Hematopoietic multipotent progenitor cell (in vitro differentiated cells): ENCODE results near the gene VSTM2A. TPM values are rescaled to one million over a fixed set of nuclear protein-coding genes. Genes with fewer than 3 reads are reported as not detected.
"Not testable (repeated sequence)": the region's sequence is repeated elsewhere in the genome, so short reads cannot be mapped to it uniquely, and the experiment has no call there.

ENCODE experiments used
- DNase-seq, 3 donors: peaks; one replicate each; pipeline ENCODE4 v3.0.0-alpha.2; 2011 to 2015; ENCODE audit warnings: low read depth in 2 of 3, low spot score in 2 of 3
- total RNA-seq: library from RNA; depleted of rRNA; stranded (reverse); fragments of >200 nt; gene quantifications from one replicate; pipeline ENCODE4 v1.2.3, GENCODE V29; 2012

Gene VSTM2A, protein sequence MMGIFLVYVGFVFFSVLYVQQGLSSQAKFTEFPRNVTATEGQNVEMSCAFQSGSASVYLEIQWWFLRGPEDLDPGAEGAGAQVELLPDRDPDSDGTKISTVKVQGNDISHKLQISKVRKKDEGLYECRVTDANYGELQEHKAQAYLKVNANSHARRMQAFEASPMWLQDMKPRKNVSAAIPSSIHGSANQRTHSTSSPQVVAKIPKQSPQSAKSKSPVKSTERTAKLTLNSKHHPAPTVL
- total RNA-seq = not detected

DNA sequence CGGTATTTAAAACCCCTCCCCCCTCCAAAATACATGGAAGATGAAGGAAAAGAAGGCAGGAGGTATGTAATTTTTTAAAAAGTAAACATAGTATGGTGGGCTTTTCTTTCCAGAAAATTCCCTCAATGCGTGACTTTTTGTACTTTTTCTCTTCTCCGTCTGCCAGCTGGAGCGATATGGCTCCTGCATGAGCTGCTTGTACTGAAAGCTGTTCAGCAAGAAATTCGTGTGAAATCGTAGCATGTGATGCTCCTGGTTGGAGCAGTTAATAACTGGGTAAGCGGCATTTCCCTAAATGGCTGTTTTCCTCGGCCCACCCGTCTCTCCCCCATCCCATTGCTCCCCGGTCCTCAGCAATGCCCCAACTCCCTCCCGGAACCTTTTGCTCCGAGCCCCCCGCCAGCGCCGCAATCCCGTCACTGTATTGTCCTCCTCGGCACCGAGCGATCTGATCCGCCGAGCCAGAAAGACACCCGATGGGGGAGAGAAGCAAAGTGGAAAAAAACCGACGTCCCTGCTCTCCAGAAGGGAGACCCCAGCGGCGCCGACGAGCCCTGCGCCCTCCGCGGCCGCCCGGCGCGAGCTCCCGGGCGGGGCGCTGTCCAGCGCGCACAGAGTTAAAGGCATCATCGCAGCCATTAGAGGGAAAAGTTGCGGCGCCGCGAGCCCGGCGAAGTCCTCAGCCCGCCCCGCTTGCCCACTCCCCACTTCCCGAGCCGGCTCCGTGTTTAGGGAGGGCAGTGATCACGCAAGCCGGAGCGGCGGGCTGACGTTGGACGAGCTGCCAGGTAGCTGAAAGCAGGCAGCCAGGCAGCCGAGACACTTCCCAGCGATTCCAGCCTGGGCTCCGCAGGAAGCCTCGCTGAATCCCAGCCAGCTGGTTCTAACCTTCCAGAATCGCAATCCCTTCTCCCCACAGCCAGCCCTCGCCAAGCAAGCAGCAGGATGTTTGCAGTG lies at the start of gene VSTM2A:
Gene VSTM2A (plus strand): TSS at position 707 of the 957 bp plus-strand sequence. CDS start 356 bp downstream, outside the sequence.
- no peak for DNase-seq

GRCh38 chr7:54504531-54504930 lies 37.6 kb upstream of the VSTM2A start:
- DNase-seq = not testable (repeated sequence)

DNA sequence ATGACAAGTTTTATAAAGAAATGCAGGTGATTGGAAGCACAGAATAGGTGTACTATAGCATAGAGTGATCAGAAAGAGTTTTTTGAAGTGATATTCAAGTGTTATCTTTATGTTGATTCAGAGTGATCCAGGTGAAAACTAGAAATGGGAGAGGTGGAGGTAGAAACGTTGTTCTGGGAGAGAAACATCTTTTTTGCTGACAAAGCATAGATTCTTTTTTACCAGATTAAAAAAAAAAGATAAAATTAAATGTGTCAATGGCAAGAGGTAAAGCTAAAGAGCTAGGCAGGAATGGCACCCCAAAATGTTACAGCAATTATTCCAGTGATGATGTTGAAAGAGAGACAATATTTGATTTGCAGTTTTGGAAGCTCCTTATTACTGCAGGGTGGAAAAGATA lies 12.6 kb upstream of the VSTM2A start:
- no peak for DNase-seq

DNA sequence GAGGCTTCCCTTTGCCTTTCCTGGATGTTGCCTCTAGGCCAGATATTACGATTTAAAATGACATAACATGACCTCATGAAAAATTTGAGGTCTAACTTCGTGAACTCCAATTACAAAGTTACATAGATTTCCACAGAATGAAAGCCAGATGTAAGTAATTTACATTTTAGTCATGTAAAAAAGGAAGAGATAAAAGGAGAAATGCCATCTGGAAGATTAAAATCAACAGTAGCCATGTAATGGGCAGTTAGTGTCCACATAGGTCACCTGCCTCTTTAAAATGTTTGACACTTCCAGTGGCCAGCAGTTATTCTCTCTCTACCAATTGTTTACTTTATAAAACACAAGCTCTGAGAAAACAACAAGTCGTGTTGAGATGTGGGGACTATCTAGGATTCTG lies 4.1 kb upstream of the VSTM2A start:
- DNase-seq = no peak

GRCh38 chr7:54543051-54543488 lies 895 bp downstream of the VSTM2A start:
- peak in 1 of 3 donors; percentile 9 for DNase-seq

DNA sequence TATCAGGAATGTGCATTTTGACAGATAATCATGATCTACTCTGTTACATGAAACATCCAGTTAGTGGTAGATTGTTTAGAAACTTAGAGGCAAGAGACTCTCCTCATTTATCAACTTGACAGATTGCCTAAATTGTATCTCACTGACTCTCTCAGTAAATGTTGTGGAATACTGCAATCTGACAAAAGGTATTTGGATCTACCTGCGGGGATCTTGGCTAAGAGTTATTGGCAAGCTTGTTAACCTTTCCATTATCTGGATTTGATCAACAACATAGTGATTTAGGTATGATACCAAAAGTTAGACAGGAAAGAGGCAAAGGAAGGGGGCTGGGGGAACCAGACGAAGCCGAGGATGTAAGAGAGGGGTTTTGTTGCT lies 2.0 kb downstream of the VSTM2A start:
- DNase-seq = no peak

DNA sequence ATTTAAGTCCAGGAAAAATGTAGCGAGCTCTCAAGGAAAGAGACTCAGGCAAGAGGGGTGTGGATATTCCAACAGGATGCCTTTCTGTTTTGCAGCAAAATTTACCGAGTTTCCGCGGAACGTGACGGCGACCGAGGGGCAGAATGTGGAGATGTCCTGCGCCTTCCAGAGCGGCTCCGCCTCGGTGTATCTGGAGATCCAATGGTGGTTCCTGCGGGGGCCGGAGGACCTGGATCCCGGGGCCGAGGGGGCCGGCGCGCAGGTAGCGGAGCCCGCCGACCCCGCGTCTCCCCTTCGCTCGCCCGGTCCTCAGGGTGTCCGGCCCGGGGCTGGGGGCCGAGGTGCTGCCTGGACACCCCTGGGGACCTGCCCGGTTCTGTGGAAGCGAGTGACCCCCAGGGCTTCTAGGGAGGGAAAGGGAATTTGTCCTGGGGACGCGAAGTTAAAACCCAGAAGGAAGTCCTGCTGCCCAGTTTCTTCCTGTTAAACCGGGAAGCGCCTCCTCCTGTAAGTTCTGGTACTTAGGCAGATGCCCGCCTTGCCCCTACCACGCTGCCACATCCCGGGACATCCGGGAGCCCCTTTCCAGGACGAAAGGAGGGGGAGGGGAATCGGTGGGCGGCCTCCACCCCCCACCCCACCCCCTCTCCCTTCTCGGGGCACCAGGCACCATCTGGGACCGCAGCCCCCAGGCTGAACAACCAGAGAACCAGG lies 2.5 kb downstream of the VSTM2A start:
- DNase-seq = no peak

DNA sequence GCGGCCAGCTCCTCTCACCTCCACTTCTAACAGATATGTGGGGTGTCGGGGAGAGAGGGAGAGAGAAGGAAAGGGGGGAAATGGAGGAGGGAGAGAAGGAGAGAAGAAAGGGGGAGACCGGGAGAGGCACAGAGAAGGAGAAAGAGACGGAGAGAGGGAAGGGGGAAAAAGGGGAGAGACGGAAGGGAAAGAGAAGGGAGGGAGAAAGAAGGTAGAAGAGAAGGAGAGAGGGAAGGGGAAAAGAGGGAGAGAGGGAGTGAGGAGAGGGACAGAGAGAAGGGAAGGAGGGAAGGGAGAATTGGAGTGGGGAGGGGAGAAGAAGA lies 3.0 kb downstream of the VSTM2A start:
- no peak for DNase-seq

DNA sequence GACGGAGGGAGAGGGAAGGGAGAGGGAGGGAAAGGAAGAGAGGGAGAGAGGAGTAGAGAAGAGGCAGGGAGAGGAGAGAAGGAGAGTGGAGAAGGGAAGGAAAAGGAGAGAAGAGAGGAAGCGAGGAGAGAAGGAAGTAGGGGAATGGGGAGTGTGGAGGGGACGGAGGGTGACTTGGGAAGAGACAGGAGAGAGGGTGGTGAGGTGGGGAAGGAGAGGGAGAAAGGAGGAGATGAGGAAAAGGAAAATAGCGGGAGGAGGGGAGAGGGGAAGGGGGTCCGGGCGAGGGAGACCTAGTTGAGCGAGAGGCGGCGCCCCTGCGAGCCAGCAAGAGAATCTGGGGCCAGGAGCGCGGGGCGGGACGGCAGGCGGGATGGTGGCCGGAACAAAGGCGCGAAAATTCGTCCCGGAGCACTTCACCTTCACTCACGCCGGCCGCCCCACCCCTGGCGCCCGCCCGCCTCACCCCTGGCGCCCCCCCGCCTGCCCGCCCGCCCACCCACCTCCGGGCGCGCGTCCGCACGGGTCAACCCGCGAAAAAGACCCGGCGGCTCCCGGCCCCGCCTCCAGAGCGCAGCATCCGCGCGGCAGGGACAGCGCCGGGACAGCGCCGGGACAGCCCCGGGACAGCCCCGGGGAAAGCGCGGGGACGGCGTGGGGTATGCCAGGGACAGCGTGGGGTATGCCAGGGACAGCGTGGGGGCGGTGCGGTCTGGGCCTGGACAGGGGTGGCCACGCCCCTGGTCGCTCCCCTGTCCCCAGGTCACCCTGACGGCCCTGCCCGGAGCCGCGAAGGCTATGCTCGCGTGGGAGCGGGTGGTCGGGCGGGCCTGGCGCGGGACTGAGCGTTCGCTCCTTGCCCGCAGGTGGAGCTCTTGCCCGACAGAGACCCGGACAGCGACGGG lies 4.2 kb downstream of the VSTM2A start:
- DNase-seq = peak in 1 of 3 donors; percentile 13

DNA sequence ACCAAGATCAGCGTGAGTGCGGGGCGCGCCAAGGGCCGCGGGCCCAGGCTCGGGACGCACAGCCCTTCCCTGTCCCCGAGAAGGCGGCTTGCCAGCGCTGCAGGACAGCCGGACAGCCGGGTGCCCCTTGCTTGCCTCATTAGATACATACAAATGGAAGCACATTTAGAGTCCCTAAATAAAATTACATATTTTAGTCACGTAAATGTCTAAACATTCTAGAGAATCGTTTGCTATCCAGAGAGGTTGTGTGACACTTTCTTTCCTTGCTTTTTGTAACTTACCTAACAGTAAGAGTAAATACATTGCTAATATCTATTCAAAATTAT lies 4.8 kb downstream of the VSTM2A start:
- no peak for DNase-seq

- no peak for DNase-seq
Measured at GRCh38 chr7:54550471-54550870, 8.3 kb downstream of the VSTM2A start.

- no peak for DNase-seq
Measured at GRCh38 chr7:54556121-54556520, 13.9 kb downstream of the VSTM2A start.

- DNase-seq = no peak
Measured at GRCh38 chr7:54559401-54559800, 17.2 kb downstream of the VSTM2A start.

DNA sequence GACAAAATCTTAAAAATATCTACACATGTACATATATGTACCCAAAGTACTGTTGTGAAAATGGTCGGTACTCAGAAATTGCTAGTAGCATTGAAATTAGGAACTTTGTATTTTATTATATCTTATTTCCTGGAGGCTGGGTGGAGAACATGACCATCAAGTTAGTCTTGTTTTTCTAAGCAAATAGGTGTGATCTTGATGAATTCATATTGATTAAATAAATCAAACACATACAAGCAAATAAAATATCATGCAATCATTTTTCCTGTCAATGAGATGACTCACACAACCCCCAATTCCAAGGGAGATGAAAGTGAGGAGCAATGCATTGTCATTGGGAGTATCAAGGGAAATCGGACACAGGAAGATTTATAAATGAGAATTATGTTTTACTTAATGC lies 18.0 kb downstream of the VSTM2A start:
- DNase-seq = no peak

DNA sequence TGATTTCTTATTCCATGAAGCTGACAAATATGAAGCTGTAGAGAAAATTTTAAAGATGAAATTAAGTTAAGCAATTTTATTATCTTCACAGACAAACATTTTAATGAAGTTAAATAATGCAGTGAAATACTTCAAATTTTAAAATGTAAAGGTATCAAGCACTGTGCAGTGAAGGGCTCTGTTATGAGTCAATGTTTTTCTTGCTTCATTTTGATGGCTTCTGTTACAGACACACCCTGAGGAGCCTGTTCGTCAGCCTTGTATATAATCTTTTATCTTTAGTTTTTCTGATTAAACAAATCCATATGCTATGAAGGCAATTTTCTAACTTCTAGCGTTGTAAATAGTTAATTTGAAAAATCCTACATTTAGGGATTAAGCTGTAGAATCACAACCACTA lies 18.5 kb downstream of the VSTM2A start:
- no peak for DNase-seq

DNA sequence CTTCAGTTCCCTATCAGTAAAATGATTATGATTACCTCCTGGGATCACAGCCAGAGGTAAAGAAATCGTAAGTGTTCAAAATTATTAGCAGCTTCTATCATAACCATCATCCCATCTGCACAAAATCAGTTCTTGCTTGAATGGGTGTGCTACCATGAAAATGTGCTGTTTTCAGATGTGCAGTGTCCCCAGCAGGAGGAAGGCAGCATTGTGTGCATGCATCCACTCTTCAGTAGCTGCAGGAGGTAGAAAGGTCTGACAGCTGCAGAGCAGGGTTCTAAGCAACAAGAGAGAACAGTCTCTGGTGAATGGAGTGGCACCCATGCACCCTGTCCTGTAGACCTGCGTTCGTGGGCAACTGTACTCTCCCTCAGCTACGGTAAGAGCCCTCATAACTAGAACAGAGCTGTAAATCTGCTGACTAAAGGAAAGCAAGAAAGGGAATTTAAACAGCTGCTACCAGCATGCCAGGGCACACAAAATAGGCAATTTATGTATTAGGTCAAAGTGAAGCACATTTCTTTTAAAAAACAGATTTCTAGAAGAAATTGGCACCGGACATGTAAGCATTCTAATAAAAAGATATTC lies 21.2 kb downstream of the VSTM2A start:
- no peak for DNase-seq

DNA sequence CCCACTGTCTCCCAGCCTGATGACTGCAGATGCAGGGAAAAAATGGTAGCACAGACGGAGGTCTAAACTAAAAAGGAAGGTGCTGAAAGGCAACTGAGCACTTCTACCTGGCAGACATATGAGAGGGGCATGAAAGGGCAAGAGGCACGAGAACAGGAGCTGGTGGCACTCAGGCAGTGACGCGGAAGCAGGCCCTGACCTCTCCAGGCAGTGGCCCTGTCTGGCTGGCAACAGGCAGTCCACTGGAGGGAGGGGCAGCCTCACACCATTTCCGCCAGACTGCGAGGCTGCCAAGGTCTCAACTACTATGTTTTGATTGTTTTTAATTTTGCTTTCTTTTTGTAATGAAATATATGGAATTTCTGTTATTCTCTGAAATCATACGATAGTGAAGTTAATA lies 23.3 kb downstream of the VSTM2A start:
- DNase-seq = no peak

DNA sequence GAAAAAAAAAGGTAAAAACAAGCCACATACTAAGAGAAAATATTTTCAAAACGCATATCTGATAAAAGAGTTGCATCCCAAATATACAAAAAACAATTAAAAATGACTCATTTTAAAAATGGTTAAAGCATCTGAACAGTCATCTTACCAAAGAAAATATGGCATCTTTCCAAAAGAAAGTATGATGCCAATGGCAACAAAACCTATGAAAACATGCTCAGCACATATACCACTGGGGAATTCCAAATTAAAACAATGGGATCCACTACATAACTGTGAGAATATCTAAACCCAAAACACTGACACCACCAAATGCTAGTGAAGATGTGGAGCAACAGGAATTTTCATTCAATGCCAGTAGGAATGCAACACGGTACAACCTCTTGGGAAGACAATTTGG lies 39.3 kb downstream of the VSTM2A start:
- DNase-seq = no peak

DNA sequence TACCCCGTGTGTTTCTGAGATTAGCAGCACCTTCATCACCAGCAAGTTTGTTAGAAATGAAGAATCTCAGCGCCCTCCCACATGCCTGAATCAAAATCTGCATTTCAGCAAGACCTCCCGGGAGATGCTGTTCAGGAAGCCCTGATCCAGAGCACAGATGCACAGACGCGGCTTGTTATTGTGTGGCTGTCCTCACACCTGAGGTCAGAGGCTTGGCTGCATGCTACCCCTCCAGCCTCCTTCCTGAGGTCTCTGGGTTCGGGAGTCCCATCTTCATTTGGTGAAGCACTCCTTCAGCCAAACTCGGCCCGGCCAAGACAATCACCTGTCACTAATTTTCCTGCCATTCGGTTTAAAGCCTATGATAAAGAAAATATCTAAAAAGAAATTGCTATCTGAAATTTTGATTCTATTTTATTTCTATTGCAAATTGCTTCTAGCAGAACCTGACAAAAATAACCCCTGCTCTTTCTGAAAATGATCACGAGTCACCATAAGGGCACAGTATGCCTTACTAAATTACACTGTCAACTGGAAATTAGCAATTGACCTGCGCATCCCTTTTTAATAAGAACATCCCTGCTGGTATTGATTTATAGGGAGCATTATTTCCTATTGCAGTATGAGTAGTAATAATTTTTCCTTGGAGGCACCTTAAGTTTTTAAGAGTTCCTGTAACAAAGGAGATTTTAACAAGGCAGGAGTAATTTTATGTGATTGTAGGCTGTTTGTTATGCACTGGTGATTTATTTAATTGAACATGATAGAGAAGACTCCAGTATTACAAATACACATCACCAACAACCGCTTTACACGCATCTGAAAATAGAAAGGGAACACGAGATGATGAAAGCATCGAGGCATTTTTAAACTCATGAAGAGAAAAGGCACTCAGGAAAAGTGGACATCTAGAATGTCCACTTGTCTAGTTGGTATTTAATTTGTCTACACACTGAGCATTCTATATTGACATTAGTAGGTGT lies 49.5 kb downstream of the VSTM2A start:
- no peak for DNase-seq
